ENCODE measurements around the gene ZNF620.
"Not testable (repeated sequence)": the region's sequence is repeated elsewhere in the genome, so short reads cannot be mapped to it uniquely, and the experiment has no call there.

- not testable (repeated sequence) for TF ChIP-seq ZBTB21 (tag by site-specific recombination; IDR thresholded peaks at IDR 0.05); ZNF704 (tag by site-specific recombination; IDR thresholded peaks at IDR 0.05); CTCF (tag by site-specific recombination; IDR thresholded peaks at IDR 0.05); ZNF560 (tag by site-specific recombination; IDR thresholded peaks at IDR 0.05; ENCODE audit: borderline replicate concordance); ZNF785 (tag by site-specific recombination; IDR thresholded peaks at IDR 0.05); ZNF501 (tag by site-specific recombination; IDR thresholded peaks at IDR 0.05)
These were observed 43.0 kb upstream of the ZNF620 start for GRCh38 chr3:40462838-40463237.

Measured in HEK293 (cell line).